IPS-15b (cell line): ENCODE measurements around the gene RPS3.
"Not testable (repeated sequence)": the region's sequence is repeated elsewhere in the genome, so short reads cannot be mapped to it uniquely, and the experiment has no call there.

Experiments
- H3K27me3 ChIP-seq: one replicate; pipeline ENCODE4 v1.6.1; 2013; ENCODE audit warnings: low read length; ENCODE audit not compliant: control insufficient read depth, insufficient read depth
- H3K36me3 ChIP-seq: one replicate; pipeline ENCODE4 v1.6.1; 2013; ENCODE audit warnings: low read length; ENCODE audit not compliant: control insufficient read depth, insufficient read depth
- H3K4me1 ChIP-seq: one replicate; pipeline ENCODE4 v1.6.1; 2013; ENCODE audit warnings: mild to moderate bottlenecking, low read length; ENCODE audit not compliant: control insufficient read depth, insufficient read depth
- H3K4me3 ChIP-seq: one replicate; pipeline ENCODE4 v1.5.1; 2013; ENCODE audit warnings: low read depth, low read length
- H3K9ac ChIP-seq: one replicate; pipeline ENCODE4 v1.6.1; 2013; ENCODE audit warnings: low read depth, mild to moderate bottlenecking, low read length
- H3K9me3 ChIP-seq: one replicate; pipeline ENCODE4 v1.6.1; 2013; ENCODE audit warnings: mild to moderate bottlenecking, low read length; ENCODE audit not compliant: control insufficient read depth, insufficient read depth

RPS3 gene

GRCh38 chr11:75365711-75366181 is 33.6 kb upstream of the RPS3 start:
- no peaks in the 10 kb centered on the region for H3K4me1 ChIP-seq

GRCh38 chr11:75366826-75367225 is 32.5 kb upstream of the RPS3 start:
- not testable (repeated sequence) for H3K36me3 ChIP-seq, H3K9ac ChIP-seq, H3K4me1 ChIP-seq, H3K27me3 ChIP-seq, H3K4me3 ChIP-seq, H3K9me3 ChIP-seq

More at GRCh38 chr11:75365711-75366181, 33.6 kb upstream of the RPS3 start:
- Histone ChIP-seq H3K9me3 (no peaks in the 10 kb centered on the region), H3K27me3 (no peaks in the 10 kb centered on the region), H3K36me3 (no peaks in the 10 kb centered on the region), H3K4me3 (no peak overlapping the region), H3K9ac (no peak overlapping the region)

GRCh38 chr11:75369560-75370255 is 29.6 kb upstream of the RPS3 start:
- no peaks in the 10 kb centered on the region for H3K27me3 ChIP-seq
- no peaks in the 10 kb centered on the region for H3K4me1 ChIP-seq
- no peak overlapping the region for H3K4me3 ChIP-seq
- no peak overlapping the region for H3K9ac ChIP-seq
- no peaks in the 10 kb centered on the region for H3K36me3 ChIP-seq
- no peaks in the 10 kb centered on the region for H3K9me3 ChIP-seq

- H3K4me1 ChIP-seq = no peaks in the 10 kb centered on the region
- no peaks in the 10 kb centered on the region for H3K9me3 ChIP-seq
- H3K27me3 ChIP-seq = no peaks in the 10 kb centered on the region
- H3K4me3 ChIP-seq = no peak overlapping the region
- H3K9ac ChIP-seq = no peak overlapping the region
- no peaks in the 10 kb centered on the region for H3K36me3 ChIP-seq
These were observed 27.1 kb upstream of the RPS3 start for GRCh38 chr11:75371949-75372876.

GRCh38 chr11:75373201-75373600 is 26.1 kb upstream of the RPS3 start:
- H3K4me1 ChIP-seq = no peaks in the 10 kb centered on the region
- H3K9ac ChIP-seq = no peak overlapping the region
- H3K27me3 ChIP-seq = no peaks in the 10 kb centered on the region
- no peaks in the 10 kb centered on the region for H3K36me3 ChIP-seq
- no peak overlapping the region for H3K4me3 ChIP-seq
- H3K9me3 ChIP-seq = no peaks in the 10 kb centered on the region

- Histone ChIP-seq H3K27me3 (no peaks in the 10 kb centered on the region), H3K36me3 (no peaks in the 10 kb centered on the region), H3K9me3 (no peaks in the 10 kb centered on the region), H3K9ac (no peak overlapping the region), H3K4me3 (no peak overlapping the region), H3K4me1 (no peaks in the 10 kb centered on the region)
These were observed 24.7 kb upstream of the RPS3 start for GRCh38 chr11:75374646-75375045.

DNA sequence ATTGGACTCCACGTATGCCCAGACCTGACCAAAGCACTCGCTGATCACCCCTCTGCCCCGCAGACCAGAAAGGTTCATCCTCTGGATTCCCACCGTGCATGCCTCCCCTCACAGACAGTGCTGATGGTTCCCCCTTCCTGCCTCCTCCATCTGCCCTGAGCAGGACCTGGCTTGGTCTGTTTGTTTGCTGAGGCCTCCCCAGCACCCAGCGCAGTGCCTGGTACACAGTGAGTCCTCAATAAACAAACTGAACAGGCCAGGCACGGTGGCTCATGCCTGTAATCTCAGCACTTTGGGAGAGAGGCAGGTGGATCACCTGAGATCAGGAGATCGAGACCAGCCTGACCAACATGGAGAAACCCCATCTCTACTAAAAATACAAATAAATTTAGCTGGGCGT is 23.7 kb upstream of the RPS3 start:
- Histone ChIP-seq H3K4me3 (no peak overlapping the region), H3K27me3 (no peaks in the 10 kb centered on the region), H3K9ac (no peak overlapping the region), H3K9me3 (no peaks in the 10 kb centered on the region), H3K36me3 (no peaks in the 10 kb centered on the region), H3K4me1 (no peaks in the 10 kb centered on the region)

DNA sequence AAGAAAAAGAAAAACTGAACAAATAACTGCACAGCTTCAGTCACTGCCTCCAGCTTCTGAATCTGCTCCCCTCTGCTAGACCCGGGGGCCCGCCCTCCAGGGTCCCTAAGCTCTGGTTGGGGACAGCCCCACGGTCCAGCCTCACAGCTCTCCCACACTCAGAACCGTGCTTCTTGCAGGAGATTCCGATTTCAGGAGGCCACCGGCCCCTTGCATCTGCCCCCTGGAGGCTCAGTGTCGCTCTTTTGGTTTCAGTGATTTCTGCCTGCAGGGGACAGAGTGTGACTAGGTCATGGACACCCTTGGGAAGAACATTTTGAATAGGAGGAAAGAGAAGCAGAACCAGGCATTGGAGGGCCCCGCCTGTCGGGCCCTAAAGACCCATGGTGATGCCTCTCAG is 23.1 kb upstream of the RPS3 start:
- Histone ChIP-seq H3K9me3 (no peaks in the 10 kb centered on the region), H3K27me3 (no peaks in the 10 kb centered on the region), H3K9ac (no peak overlapping the region), H3K4me3 (no peak overlapping the region), H3K36me3 (no peaks in the 10 kb centered on the region), H3K4me1 (no peaks in the 10 kb centered on the region)

DNA sequence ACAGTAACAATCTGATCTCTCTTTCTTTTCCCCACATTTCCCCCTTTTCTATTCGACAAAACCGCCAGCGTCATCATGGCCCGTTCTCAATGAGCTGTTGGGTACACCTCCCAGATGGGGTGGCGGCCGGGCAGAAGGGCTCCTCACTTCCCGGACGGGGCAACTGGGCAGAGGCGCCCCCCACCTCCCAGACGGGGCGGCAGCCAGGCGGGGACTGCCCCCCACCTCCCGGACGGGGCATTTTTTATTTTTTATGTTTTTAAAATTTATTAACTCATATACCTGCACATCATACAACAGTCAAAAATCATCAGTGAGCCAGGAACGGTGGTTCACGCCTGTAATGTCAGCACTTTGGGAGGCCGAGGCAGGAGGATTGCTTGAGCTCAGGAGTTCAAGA is 20.5 kb upstream of the RPS3 start:
- H3K4me3 ChIP-seq, H3K36me3 ChIP-seq, H3K27me3 ChIP-seq, H3K4me1 ChIP-seq, H3K9ac ChIP-seq, H3K9me3 ChIP-seq: not testable (repeated sequence)

DNA sequence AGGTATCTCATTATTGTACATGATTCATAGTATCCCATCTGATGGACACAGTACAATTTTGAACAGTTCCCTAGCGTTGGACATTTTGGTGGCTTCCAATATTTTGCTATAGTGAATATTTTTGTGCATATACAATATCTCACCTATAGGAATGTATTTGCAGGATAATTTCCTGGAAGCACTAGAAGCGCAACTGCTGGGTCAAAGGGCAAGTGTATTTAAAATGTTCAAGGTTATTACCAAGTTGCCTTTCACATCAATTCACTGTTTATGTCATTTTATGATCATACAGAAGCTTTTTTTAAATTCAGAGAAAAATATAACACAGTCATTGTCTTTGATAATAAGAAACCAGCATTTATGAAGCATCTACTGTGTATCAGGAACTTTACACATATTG is 19.1 kb upstream of the RPS3 start:
- Histone ChIP-seq H3K4me3 (no peak overlapping the region), H3K9ac (no peak overlapping the region), H3K9me3 (no peaks in the 10 kb centered on the region), H3K27me3 (no peaks in the 10 kb centered on the region), H3K4me1 (no peaks in the 10 kb centered on the region), H3K36me3 (no peaks in the 10 kb centered on the region)

GRCh38 chr11:75380716-75381420 is 18.4 kb upstream of the RPS3 start:
- Histone ChIP-seq H3K27me3 (no peaks in the 10 kb centered on the region), H3K9me3 (no peaks in the 10 kb centered on the region), H3K36me3 (no peaks in the 10 kb centered on the region), H3K4me1 (no peaks in the 10 kb centered on the region), H3K4me3 (no peak overlapping the region), H3K9ac (no peak overlapping the region)
